Osteocyte (in vitro differentiated cells): Measurements from ENCODE around the gene KCNQ5. TPM values are rescaled to one million over a fixed set of nuclear protein-coding genes. Genes with fewer than 3 reads are reported as not detected.

ENCODE experiments used
- DNase-seq: peaks from one replicate; pipeline ENCODE4 v3.0.0; 2021; ENCODE audit warnings: mixed read lengths; ENCODE audit not compliant: unreplicated experiment; ENCODE audit errors: extremely low spot score
- H3K27ac Mint-ChIP-seq: one replicate; pipeline ENCODE4 v1.8.0; 2021; ENCODE audit warnings: mild to moderate bottlenecking, mixed read lengths; ENCODE audit not compliant: unreplicated experiment
- H3K27me3 Mint-ChIP-seq: one replicate; pipeline ENCODE4 v1.8.0; 2021; ENCODE audit warnings: mixed read lengths; ENCODE audit not compliant: unreplicated experiment
- H3K36me3 Mint-ChIP-seq: one replicate; pipeline ENCODE4 v1.8.0; 2021; ENCODE audit warnings: mixed read lengths; ENCODE audit not compliant: unreplicated experiment
- H3K4me1 Mint-ChIP-seq: one replicate; pipeline ENCODE4 v1.8.0; 2021; ENCODE audit warnings: mixed read lengths; ENCODE audit not compliant: unreplicated experiment
- H3K4me3 Mint-ChIP-seq: one replicate; pipeline ENCODE4 v1.8.0; 2021; ENCODE audit warnings: mild to moderate bottlenecking, moderate library complexity, mixed read lengths; ENCODE audit not compliant: unreplicated experiment
- H3K9me3 Mint-ChIP-seq: one replicate; pipeline ENCODE4 v1.8.0; 2021; ENCODE audit warnings: mixed read lengths; ENCODE audit not compliant: unreplicated experiment
- total RNA-seq: library from RNA; stranded (reverse); gene quantifications from 2 replicates; pipeline ENCODE4 v1.2.1, GENCODE V29; 2021
- TF ChIP-seq, protein P1 (sequence below): fragments of 200-600 bp; sonication (generic); IDR thresholded peaks from 2 replicates; pipeline ENCODE4 v1.5.0; 2021; ENCODE audit warnings: antibody characterized with exemption, mild to moderate bottlenecking, moderate library complexity

The KCNQ5 gene
- total RNA-seq, 1 donor from 2014 or later: 7.2 TPM

DNA sequence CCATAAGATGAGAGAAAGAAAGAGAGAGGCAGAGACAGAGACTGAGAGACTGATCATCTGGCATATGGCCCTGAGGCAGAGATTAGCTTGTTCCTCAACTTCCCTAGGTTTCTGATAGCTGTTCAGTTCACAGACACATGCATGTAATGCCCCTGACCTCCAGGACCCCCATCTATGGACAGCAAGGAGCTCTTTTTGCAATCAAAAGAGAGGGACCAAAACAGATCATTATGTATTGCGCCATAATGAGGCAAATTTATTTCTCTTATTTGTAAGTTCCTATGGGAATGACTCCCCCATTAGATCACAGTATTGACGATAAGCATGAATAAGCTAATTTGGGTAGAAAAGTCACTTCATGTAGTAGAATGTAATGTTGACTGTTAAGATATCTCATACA, 25.6 kb downstream of the KCNQ5 start:
- H3K27ac Mint-ChIP-seq: no peak overlapping the region
- no peak overlapping the region for H3K4me3 Mint-ChIP-seq
- TF ChIP-seq, protein P1, sequence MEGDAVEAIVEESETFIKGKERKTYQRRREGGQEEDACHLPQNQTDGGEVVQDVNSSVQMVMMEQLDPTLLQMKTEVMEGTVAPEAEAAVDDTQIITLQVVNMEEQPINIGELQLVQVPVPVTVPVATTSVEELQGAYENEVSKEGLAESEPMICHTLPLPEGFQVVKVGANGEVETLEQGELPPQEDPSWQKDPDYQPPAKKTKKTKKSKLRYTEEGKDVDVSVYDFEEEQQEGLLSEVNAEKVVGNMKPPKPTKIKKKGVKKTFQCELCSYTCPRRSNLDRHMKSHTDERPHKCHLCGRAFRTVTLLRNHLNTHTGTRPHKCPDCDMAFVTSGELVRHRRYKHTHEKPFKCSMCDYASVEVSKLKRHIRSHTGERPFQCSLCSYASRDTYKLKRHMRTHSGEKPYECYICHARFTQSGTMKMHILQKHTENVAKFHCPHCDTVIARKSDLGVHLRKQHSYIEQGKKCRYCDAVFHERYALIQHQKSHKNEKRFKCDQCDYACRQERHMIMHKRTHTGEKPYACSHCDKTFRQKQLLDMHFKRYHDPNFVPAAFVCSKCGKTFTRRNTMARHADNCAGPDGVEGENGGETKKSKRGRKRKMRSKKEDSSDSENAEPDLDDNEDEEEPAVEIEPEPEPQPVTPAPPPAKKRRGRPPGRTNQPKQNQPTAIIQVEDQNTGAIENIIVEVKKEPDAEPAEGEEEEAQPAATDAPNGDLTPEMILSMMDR: no peak
- no peaks in the 10 kb centered on the region for H3K27me3 Mint-ChIP-seq
- no peak for DNase-seq
- no peaks in the 10 kb centered on the region for H3K36me3 Mint-ChIP-seq
- peaks cover 65% of the 10 kb centered on the region for H3K4me1 Mint-ChIP-seq
- H3K9me3 Mint-ChIP-seq: no peaks in the 10 kb centered on the region

DNA sequence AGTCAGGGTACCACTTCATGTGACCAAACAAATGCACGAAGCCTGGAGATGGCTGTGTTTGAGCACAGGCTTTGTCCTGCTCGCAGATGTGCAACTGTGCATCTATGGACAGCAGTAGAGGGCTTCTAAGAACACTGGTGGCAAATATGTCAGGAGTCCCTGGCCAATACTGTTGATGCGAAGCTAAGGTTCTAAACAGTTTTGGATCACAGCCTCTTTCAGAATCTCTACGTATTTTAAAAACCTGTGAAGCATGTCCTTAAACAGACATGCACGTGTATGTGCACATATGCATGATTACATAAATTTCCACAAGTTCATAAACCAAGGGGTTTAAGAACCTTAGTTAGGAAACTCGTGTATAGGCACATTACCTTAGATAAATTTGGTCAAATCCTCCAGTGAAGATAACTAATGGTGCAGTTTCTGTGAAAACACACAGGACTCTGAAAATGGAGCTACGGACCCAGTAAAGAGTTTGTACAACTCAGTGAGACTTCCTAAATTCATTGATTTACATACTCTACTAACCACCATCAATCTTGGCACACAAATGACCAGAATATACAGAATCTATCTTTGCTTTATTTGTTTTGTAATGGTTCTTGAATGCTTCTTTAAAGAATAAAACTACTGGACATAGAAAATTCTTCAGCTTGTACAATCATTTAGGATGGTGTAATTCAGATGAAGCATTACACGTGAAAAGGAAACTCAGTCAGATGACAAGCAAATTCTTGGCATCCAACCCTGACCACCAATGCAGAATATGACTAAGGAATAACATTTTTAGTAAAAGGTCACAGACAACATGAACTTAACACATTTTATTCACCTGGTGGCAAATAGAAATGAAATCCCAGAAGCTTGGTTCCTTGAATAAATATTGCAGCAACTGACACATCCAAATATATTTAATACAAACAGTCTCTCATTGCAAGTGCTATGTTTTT, 27.4 kb downstream of the KCNQ5 start:
- Mint-ChIP-seq H3K36me3 (no peaks in the 10 kb centered on the region), H3K9me3 (no peaks in the 10 kb centered on the region), H3K4me1 (peaks cover 67% of the 10 kb centered on the region), H3K27me3 (no peaks in the 10 kb centered on the region), H3K27ac (peak overlapping the region; percentile 88), H3K4me3 (no peak overlapping the region)
- TF ChIP-seq, protein P1: no peak
- no peak for DNase-seq

GRCh38 chr6:72650081-72650745, 28.3 kb downstream of the KCNQ5 start:
- Mint-ChIP-seq H3K9me3 (peaks cover 1% of the 10 kb centered on the region), H3K4me1 (peaks cover 71% of the 10 kb centered on the region), H3K4me3 (peak overlapping the region; percentile 49), H3K27ac (peak overlapping the region; percentile 88), H3K36me3 (no peaks in the 10 kb centered on the region), H3K27me3 (no peaks in the 10 kb centered on the region)
- no peak for DNase-seq
- TF ChIP-seq, protein P1: no peak

DNA sequence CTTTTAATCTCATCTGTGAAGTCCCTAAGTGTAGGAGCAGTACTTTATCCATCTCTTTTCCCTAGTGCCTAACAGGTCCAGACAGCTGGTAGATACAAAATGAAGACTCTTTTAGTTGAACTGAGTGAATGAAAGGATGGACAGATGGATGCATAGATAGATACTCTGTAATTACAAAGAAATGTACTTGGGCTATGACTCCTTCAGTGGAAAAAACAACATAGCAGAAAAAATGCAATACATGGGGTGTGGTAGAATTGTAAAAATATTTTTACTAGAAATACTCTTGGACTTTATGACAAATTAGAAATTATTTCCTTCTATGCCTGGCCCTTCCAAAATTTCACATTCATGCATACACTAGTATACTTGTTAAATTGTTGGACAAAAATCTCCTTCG, 29.3 kb downstream of the KCNQ5 start:
- Mint-ChIP-seq H3K27ac (peak overlapping the region; percentile 88), H3K4me1 (peaks cover 74% of the 10 kb centered on the region), H3K36me3 (no peaks in the 10 kb centered on the region), H3K27me3 (no peaks in the 10 kb centered on the region), H3K4me3 (peak overlapping the region; percentile 15), H3K9me3 (peaks cover 5% of the 10 kb centered on the region)
- TF ChIP-seq, protein P1: no peak
- DNase-seq: no peak
